ENCODE data around the gene GPC1. TPM values are rescaled to one million over a fixed set of nuclear protein-coding genes. Genes with fewer than 3 reads are reported as not detected.

The GPC1 gene
- total RNA-seq, 4 donors from 2014 or later = 4.4 to 18.2 (median 7.1) TPM

GRCh38 chr2:240498958-240499260 is 63.4 kb downstream of the GPC1 start:
- no peaks in the 10 kb centered on the region for H3K4me1 ChIP-seq
- no peak for DNase-seq
- no peak overlapping the region for H3K27ac ChIP-seq

GRCh38 chr2:240499309-240500301 is 64.1 kb downstream of the GPC1 start:
- no peak for DNase-seq
- Histone ChIP-seq H3K27me3 (no peaks in the 10 kb centered on the region), H3K36me3 (peaks cover 0 to 23% (median 0%) of the 10 kb centered on the region in 3 donors), H3K4me1 (no peaks in the 10 kb centered on the region), H3K4me3 (no peak overlapping the region), H3K27ac (no peak overlapping the region), H3K9me3 (no peaks in the 10 kb centered on the region)
- TF ChIP-seq CTCF (IDR thresholded peaks at IDR 0.05) (no peak), POLR2A (IDR thresholded peaks at IDR 0.05) (no peak)

More at GRCh38 chr2:240498958-240499260, 63.4 kb downstream of the GPC1 start:
- no peaks in the 10 kb centered on the region for H3K27me3 ChIP-seq
- H3K9me3 ChIP-seq = no peaks in the 10 kb centered on the region
- no peak overlapping the region for H3K4me3 ChIP-seq
- H3K36me3 ChIP-seq = peaks cover 0 to 23% (median 0%) of the 10 kb centered on the region in 3 donors
- TF ChIP-seq CTCF (IDR thresholded peaks at IDR 0.05) = no peak
- no peak for TF ChIP-seq POLR2A (IDR thresholded peaks at IDR 0.05)

- no peak for DNase-seq
- TF ChIP-seq CTCF (IDR thresholded peaks at IDR 0.05) (no peak), POLR2A (IDR thresholded peaks at IDR 0.05) (no peak)
These were observed 65.3 kb downstream of the GPC1 start for GRCh38 chr2:240500561-240501423.

GRCh38 chr2:240501531-240501991 is 66.1 kb downstream of the GPC1 start:
- Histone ChIP-seq H3K4me3 (no peak overlapping the region), H3K36me3 (peaks cover 0 to 23% (median 0%) of the 10 kb centered on the region in 3 donors), H3K27ac (no peak overlapping the region), H3K27me3 (no peaks in the 10 kb centered on the region), H3K4me1 (no peaks in the 10 kb centered on the region), H3K9me3 (no peaks in the 10 kb centered on the region)
- TF ChIP-seq POLR2A (IDR thresholded peaks at IDR 0.05) = no peak
- TF ChIP-seq CTCF (IDR thresholded peaks at IDR 0.05) = no peak
- DNase-seq = no peak

More at GRCh38 chr2:240500561-240501423, 65.3 kb downstream of the GPC1 start:
- Histone ChIP-seq H3K9me3 (no peaks in the 10 kb centered on the region), H3K4me1 (no peaks in the 10 kb centered on the region), H3K36me3 (peaks cover 0 to 23% (median 0%) of the 10 kb centered on the region in 3 donors), H3K27ac (no peak overlapping the region), H3K4me3 (no peak overlapping the region), H3K27me3 (no peaks in the 10 kb centered on the region)

GRCh38 chr2:240502059-240502429 is 66.6 kb downstream of the GPC1 start:
- H3K27me3 ChIP-seq = no peaks in the 10 kb centered on the region
- H3K27ac ChIP-seq = no peak overlapping the region
- no peaks in the 10 kb centered on the region for H3K4me1 ChIP-seq
- H3K4me3 ChIP-seq = no peak overlapping the region
- peaks cover 0 to 23% (median 0%) of the 10 kb centered on the region in 3 donors for H3K36me3 ChIP-seq
- DNase-seq = no peak
- H3K9me3 ChIP-seq = no peaks in the 10 kb centered on the region
- TF ChIP-seq POLR2A (IDR thresholded peaks at IDR 0.05) (no peak), CTCF (IDR thresholded peaks at IDR 0.05) (no peak)

Data from Peyer's patch (tissue), 4 donors.